Ramos (cell line): ENCODE results near the gene GARNL3.

Experiments
- in situ Hi-C: fragments of 300-500 bp; cut with MboI; formaldehyde crosslinking; loops from one replicate; pipeline ENCODE4 v1.14.3; 2022; ENCODE audit warnings: low sequenced_read_pairs; ENCODE audit not compliant: unreplicated experiment

Gene GARNL3

GRCh38 chr9:127344368-127345000 is 79.9 kb downstream of the GARNL3 start:
- in situ Hi-C loops = no loop called here

GRCh38 chr9:127345566-127345965 is 81.0 kb downstream of the GARNL3 start:
- in situ Hi-C loops = no loop called here

GRCh38 chr9:127346584-127346983 is 82.0 kb downstream of the GARNL3 start:
- in situ Hi-C loops = no loop called here

GRCh38 chr9:127347831-127348776 is 83.5 kb downstream of the GARNL3 start:
- in situ Hi-C loops = no loop called here

- in situ Hi-C loops = no loop called here
Observed at GRCh38 chr9:127349483-127350113, 85.0 kb downstream of the GARNL3 start.

- in situ Hi-C loops = no loop called here
Observed at GRCh38 chr9:127351182-127352166, 86.9 kb downstream of the GARNL3 start.

- in situ Hi-C loops = no loop called here
Observed at GRCh38 chr9:127353882-127354281, 89.3 kb downstream of the GARNL3 start.

- in situ Hi-C loops = no loop called here
Observed at GRCh38 chr9:127356906-127357305, 92.3 kb downstream of the GARNL3 start.

- in situ Hi-C loops = no loop called here
Observed at GRCh38 chr9:127358023-127358535, 93.5 kb downstream of the GARNL3 start.

GRCh38 chr9:127358770-127359169 is 94.2 kb downstream of the GARNL3 start:
- in situ Hi-C loops = no loop called here

- in situ Hi-C loops = no loop called here
Observed at GRCh38 chr9:127360250-127360649, 95.7 kb downstream of the GARNL3 start.

- in situ Hi-C loops = no loop called here
Observed at GRCh38 chr9:127360829-127361228, 96.3 kb downstream of the GARNL3 start.

GRCh38 chr9:127361561-127361960 is 97.0 kb downstream of the GARNL3 start:
- in situ Hi-C loops = no loop called here

- in situ Hi-C loops = no loop called here
Observed at GRCh38 chr9:127362829-127363228, 98.3 kb downstream of the GARNL3 start.

GRCh38 chr9:127365461-127365860 is 100.9 kb downstream of the GARNL3 start:
- in situ Hi-C loops = no loop called here

- in situ Hi-C loops = no loop called here
Observed at GRCh38 chr9:127366594-127366993, 102.0 kb downstream of the GARNL3 start.

- in situ Hi-C loops = no loop called here
Observed at GRCh38 chr9:127368852-127369402, 104.4 kb downstream of the GARNL3 start.

- in situ Hi-C loops = no loop called here
Observed at GRCh38 chr9:127369428-127369827, 104.9 kb downstream of the GARNL3 start.

- in situ Hi-C loops = no loop called here
Observed at GRCh38 chr9:127370147-127370579, 105.6 kb downstream of the GARNL3 start.
